Measurements from ENCODE around the gene DIP2C. TPM values are rescaled to one million over a fixed set of nuclear protein-coding genes. Genes with fewer than 3 reads are reported as not detected.
"Not testable (repeated sequence)": the region's sequence is repeated elsewhere in the genome, so short reads cannot be mapped to it uniquely, and the experiment has no call there.

DIP2C gene
- total RNA-seq, 1 experiment from 2014 or later = 5.3 TPM

DNA sequence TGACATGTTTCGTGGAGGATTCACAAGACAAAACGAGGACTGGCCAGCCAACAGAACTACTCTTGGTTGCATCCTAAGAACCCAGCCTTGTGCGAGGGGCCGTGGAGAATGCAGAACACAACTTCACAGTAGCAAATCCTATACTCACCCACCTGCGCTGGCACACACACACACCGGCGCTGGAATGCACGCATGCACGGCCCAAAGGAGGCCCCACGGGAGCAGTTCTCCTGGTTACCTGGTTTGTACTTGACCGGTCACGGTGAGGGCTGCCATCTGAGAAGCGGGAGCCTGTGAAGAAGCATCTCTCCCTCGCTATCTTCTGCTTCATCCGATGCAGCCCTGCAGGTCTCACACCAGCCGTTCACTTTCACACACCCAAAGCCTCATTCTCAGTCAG, 416.4 kb downstream of the DIP2C start:
- DNase-seq (ENCODE audit: extremely low read depth, low read depth) = no peak

DNA sequence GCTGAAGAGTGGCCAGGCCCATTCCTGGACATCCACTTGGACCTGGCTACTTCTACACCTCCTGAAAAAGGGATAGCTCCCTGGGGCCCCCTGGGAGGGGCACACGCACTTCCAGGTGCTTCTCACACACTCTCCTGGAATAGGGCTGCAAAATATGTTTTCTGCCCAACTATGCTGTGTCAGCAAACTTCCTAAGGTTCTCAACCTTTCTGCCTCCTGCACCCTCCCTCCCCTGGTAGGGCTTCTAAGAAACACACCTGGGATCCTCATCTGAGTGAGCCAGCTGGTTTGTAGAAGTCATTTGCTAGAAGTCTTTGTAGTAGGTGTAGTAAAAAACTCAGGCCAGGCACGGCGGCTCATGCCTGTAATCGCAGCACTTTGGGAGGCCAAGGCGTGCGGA, 417.7 kb downstream of the DIP2C start:
- no peak for DNase-seq (ENCODE audit: extremely low read depth, low read depth)

DNA sequence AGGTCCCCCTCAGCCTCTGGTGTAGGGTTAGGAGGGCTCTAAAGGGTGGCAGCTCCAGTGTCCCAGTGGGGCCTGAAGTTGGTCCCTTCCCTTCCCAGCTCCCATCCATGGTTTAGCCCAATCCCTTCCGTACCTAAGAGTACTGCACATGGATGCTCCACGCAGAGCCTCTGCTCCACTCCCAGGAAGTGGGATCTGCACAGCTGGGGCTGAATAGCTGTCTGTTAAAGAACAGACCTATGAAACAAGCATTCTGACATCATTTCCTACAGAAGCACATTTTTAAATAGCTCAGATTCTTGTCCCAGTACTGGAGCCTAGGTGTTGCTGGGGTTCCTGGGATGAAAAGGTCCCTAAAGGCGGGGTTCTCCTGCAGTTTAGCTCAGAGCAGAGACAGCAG, 418.3 kb downstream of the DIP2C start:
- DNase-seq (ENCODE audit: extremely low read depth, low read depth) = no peak

DNA sequence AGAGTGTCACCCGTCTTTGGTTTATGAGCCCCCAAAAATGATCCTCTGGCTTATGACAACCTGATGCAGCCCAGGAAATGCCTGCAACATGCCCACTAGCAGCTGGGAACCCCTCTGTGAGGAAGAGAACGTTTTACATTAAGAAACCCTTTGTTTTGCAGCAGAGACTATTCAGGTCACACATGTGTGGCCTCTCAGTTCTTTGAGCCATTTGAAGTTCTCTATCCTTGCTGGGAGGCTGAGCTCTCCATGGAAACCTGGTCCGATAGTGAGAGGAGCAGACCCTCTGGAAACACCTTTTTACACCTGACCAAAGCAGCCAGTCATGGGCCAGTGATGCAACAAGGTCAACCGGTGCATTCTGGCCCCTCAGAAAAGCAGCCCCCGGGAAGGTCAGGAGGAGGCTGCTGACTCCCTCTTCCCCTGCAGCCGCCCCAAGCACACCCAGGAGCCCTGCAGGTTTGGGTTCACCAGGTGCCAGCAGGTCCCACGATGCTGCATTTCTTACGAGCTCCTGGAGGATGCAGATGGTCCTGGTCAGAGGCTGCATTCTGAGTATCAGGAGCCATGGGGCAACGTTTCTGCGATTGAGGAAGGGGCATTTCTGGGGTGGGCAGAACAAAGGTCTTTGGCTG, 419.9 kb downstream of the DIP2C start:
- no peak for DNase-seq (ENCODE audit: extremely low read depth, low read depth)

DNA sequence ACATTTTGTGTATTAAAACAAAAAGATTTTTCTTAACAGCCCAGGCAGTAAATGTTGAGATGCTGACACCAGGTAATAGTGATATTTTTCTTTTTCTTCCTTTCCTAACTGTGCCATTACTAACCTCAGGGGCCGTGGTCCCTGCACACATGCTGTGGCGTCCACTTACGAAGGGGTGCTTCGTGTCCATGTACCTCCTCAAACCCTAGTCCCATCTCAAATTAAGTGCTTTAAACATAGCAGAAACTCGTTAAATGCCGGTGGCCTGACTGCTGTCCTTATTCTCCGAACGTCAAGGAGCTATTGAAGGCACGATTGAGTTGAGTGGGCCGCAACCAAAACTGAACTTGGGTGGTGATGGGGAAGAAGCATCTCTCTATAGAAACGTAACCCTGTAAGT, 421.8 kb downstream of the DIP2C start:
- no peak for DNase-seq (ENCODE audit: extremely low read depth, low read depth)

DNA sequence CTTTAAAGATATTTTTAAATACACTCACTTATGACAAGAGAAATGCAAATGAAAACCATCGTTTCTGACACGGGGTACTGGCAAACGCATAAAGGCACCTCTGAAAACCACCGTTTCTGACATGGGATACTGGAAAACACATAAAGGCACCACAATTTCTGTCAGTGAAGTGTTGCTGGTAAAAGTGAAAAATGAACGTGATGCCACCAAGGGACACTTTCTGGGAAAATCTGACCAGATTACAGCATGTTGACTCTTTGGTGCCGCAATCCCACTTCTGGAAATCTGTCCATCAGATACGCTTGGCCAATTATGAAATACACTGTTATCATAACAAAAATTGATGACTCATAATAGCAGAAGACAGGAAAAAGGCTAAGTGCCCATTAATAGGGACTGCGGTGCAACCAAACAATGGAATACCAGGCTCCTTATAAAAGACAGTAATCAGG, 422.5 kb downstream of the DIP2C start:
- DNase-seq (ENCODE audit: extremely low read depth, low read depth) = peak; percentile 19

DNA sequence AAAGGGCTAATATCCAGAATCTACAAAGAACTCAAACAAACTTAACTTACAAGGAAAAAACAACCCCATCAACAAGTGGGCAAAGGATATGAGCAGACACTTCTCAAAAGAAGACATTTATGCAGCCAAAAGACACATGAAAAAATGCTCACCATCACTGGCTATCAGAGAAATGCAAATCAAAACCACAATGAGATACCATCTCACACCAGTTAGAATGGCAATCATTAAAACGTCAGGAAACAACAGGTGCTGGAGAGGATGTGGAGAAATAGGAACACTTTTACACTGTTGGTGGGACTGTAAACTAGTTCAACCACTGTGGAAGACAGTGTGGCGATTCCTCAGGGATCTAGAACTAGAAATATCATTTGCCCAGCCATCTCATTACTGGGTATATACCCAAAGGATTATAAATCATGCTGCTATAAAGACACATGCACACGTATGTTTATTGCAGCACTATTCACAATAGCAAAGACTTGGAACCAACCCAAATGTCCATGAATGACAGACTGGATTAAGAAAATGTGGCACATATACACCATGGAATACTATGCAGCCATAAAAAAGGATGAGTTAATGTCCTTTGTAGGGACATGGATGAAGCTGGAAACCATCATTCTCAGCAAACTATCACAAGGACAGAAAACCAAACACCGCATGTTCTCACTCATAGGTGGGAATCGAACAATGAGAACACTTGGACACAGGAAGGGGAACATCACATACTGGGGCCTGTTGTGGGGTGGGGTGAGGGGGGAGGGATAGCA, 423.5 kb downstream of the DIP2C start:
- DNase-seq (ENCODE audit: extremely low read depth, low read depth) = not testable (repeated sequence)

DNA sequence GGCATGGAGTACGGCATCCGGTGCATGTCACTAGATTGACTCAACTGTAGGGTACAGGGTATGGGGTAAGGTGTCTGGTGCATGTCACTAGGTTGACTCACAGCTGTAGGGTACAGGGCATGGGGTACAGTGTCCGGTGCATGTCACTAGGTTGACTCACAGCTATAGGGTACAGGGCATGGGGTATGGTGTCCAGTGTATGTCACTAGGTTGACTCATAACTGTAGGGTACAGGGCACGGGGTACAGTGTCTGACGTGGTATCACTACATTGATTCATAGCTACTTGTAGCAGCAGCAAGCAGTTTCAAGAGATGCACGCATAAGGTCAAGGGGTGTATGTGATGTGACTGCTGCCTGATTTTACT, 424.4 kb downstream of the DIP2C start:
- DNase-seq (ENCODE audit: extremely low read depth, low read depth) = not testable (repeated sequence)

DNA sequence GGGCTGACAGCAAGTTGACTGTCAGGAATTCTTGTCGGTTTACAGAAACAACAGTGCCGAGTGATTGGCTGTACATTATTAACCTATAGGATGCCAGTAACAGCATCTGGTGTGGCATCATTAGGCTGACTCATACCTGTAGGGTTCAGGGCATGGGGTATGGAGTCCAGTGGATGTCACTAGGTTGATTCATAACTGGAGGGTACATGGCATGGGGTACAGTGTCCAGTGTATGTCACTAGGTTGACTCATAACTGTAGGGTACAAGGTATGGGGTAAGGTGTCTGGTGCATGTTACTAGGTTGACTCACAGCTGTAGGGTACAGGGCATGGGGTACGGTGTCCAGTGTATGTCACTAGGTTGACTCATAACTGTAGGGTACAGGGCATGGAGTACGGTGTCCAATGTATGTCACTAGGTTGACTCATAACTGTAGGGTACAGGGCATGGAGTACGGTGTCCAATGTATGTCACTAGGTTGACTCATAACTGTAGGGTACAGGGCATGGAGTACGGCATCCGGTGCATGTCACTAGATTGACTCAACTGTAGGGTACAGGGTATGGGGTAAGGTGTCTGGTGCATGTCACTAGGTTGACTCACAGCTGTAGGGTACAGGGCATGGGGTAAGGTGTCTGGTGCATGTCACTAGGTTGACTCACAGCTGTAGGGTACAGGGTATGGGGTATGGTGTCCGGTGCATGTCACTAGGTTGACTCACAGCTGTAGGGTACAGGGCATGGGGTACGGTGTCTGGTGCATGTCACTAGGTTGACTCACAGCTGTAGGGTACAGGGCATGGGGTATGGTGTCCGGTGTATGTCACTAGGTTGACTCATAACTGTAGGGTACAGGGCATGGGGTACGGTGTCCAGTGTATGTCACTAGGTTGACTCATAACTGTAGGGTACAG, 425.1 kb downstream of the DIP2C start:
- DNase-seq (ENCODE audit: extremely low read depth, low read depth) = not testable (repeated sequence)

DNA sequence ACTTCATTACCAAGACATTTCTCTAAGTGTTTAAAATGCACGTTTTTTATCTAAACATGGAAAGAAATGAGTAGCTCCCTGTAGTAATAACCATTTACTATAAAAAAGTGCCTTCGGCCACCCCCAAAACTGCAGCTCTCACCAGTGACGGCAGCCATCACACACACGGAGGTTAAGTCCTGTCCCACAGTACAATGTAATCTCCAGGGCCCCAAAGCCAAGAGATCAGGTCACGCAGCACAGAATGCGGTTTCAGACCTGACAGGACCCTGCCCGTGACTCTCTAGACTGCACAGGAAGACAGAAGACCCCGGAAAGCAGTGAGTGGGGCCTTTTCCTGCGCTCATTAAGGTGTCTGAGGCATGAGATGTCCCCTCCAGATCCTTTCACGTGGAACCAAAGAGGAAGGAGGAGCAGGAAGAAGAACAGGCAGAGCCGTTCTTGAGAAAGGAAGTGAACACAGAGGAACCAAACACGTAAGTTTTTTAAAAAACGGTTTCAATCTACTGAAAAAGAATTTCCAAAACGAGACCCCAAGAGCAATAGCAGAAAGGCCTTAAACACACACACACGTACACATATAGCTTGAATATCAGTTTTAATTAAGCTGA, 428.5 kb downstream of the DIP2C start:
- no peak for DNase-seq (ENCODE audit: extremely low read depth, low read depth)

DNA sequence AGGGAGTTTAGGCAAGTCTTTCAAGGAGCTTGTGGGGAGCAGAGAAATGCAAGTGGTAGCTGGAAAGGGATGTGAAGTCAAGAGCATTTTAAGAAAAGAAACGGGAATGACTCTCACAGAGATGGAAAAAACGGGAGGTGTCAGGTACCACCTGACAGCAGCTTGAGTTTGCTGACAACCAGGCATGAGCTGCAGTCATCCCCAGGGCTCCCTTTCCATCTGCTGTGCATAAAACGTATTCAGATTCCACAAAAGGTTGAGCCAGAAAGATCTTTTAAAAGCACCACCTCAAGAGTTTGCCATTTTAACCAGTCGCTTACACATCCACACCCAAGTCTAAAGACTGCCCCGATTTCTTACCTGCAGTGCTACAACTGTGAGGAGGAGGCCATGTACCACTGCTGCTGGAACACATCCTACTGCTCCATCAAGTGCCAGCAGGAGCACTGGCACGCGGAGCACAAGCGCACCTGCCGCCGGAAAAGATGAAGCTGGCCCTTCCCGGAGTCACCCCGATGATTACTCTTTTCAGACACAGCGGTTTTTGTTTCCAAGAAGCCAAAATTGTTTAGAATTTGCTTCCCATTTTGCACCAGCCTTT, 437.4 kb downstream of the DIP2C start:
- DNase-seq (ENCODE audit: extremely low read depth, low read depth) = no peak

DNA sequence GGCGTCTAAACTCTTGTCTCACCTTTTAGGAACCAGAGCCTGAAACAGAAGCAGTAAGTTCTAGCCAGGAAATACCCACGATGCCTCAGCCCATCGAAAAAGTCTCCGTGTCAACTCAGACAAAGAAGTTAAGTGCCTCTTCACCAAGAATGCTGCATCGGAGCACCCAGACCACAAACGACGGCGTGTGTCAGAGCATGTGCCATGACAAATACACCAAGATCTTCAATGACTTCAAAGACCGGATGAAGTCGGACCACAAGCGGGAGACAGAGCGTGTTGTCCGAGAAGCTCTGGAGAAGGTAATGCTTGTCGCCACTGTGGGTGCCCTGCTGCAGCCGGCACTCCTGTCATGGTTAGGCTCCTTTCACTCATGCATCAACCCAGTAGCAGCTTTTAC, 441.2 kb downstream of the DIP2C start:
- DNase-seq (ENCODE audit: extremely low read depth, low read depth) = no peak

DNA sequence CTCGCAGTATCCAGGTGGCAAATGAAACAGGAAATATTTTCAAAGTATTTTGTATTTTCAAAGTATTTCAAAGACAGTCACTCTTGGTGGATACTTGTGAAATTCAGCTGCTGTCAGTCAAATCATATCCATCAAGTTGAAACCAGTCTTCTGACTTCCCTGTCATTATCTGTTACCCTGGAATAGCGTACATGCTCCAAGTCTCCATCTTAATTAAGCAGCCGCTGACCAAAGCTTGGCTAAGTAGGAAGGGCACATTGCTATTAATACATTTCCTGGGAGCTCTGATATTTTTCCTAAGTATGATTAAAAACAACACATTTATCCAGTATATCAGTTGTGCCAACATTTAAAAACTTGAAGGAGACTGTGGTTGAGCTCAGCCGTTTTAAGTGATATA, 442.0 kb downstream of the DIP2C start:
- no peak for DNase-seq (ENCODE audit: extremely low read depth, low read depth)

DNA sequence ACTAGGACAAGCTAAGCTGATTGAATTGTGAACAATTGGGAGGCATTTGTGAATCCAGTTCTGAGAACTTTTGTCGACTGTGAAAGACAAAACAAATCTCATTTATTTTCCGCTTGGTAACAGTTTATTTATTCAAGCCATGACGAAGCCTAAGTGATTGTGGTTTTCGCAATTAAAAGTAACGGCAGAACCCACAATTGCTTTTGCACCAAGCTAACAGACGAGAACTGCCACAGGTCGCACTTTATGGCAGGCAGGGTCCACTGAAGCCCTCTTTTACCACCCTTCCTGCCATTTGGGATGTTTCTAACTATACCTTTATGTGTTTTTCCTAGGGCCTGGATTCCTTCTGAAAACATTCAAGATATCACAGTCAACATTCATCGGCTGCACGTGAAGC, 443.0 kb downstream of the DIP2C start:
- no peak for DNase-seq (ENCODE audit: extremely low read depth, low read depth)

DNA sequence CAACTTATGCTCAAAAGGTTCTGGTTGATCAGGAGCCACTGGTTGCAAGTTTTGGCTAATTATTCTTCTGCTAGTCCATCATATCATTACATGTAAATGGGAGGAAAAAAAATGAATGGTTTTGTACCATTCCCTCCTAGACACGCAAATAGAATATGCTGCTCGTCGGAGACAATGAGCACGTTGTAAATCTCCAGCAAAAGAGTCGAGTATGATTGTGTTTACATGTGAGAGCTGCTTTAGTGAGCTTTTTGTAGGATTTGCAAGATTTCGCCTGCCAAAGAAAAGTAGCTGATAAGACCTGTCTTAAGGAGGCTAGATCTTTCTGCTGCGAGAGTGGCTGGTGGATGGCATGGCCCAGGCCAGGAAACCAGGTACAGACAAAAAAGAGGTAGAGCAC, 445.2 kb downstream of the DIP2C start:
- no peak for DNase-seq (ENCODE audit: extremely low read depth, low read depth)

DNA sequence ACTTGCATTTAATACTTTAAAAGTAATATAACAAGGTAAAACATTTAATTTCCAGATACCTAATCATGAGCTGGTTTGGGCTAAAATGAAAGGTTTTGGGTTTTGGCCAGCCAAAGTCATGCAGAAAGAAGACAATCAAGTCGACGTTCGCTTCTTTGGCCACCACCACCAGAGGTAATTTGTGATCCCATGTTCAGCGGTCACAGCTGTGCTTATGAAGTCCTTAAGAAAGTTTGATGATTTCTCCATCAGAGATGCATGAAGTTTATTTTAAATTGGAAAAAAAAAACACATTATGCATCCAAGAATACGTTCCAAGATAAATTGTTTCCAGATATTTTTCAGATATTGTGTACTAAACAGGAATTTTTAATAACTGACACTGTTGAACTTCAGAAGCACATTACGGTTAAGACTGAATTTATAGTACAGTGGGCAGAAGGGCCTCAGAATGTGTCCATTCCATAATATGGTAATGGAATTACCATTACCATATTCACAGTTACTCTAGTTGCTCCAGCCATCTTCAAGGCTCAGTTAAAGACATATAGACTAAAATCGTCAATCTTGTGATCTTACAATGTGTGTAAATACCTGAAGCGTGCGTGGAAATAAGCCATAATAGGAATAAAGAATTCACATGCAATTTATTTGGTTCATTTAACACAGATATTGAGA, 447.4 kb downstream of the DIP2C start:
- DNase-seq (ENCODE audit: extremely low read depth, low read depth) = no peak

DNA sequence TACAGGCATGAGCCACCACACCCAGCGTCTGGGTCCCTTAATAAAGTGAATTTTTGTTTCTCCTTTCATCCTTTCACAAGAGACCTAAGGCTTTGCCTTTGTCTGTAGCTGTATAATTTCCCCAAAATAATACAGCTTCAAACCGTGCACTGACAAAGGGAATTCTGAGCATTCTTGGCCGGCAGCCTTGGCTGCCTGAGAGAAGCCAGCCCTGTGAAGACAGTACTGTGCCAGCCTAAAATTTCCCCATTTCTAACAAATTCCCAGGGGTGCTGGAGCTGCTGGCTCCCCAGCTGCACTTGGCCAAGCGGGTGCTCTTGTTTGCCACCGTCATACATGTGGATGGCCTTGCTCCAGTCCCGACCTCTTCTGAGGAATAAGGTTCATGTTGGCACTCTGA, 448.0 kb downstream of the DIP2C start:
- DNase-seq (ENCODE audit: extremely low read depth, low read depth) = no peak

DNA sequence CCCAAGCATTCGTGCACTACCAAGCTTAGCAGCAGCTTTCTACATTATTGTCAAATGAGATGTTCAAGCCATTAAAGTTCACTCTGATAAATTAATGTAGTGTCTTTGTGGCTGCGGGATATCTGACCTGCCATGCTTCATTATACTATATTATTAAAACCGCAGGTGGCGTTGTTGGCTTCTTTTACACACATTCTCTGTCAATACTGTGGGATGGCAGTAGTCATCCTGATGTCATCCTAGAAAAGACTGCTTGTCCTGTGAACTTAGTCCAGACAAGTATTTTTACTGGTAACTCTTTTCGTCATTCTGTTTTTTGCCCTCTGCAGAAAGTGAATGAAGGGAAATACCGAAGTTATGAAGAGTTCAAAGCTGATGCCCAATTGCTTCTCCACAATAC, 450.4 kb downstream of the DIP2C start:
- DNase-seq (ENCODE audit: extremely low read depth, low read depth) = no peak

DNA sequence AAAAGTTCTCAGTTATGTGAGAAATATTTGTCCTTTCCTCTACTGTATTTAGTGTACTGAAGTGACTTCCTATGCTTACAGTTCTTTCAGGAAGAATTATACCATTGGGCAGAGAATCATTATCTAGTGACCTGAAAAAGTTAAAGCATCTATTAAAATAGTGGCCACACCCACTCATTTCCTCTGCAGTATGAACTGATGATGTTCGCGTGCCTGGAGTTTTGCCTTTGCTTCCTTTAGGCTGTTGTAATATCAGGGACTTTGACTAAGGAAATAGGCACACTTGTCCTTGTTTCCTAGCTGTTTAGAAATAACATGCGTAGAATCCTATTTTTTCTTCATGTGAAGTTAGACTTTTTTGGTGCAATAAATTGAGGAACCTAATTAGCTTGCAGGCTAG, 453.6 kb downstream of the DIP2C start:
- peak; percentile 28 for DNase-seq (ENCODE audit: extremely low read depth, low read depth)
